Endothelial cell of umbilical vein (primary cell): ENCODE results near the gene TRPC4AP. TPM values are rescaled to one million over a fixed set of nuclear protein-coding genes. Genes with fewer than 3 reads are reported as not detected.

ENCODE experiments used
- BruUV-seq: library from RNA; stranded (reverse); fragments of 400-500 nt; replicated peaks from 2 replicates; lab custom pipeline; 2021; lab: Mats Ljungman, UMichigan
- CTCF ChIA-PET: fragments of 300-600, 350-600 bp; sonication (Branson Sonifier 250); formaldehyde crosslinking; loops from one replicate; lab custom pipeline; 2021; ENCODE audit warnings: antibody characterized with exemption, inconsistent platforms; lab: Charles Lee
- POLR2A ChIA-PET: fragments of 300-600, 350-600 bp; sonication (Branson Sonifier 250); formaldehyde crosslinking; loops from one replicate; lab custom pipeline; 2021; ENCODE audit warnings: antibody characterized with exemption, inconsistent platforms; lab: Charles Lee
- DNase-seq: peaks from one replicate; pipeline ENCODE4 v3.0.0-alpha.2; 2011; ENCODE audit warnings: low read depth, low spot score
- FAIRE-seq: peaks from 2 replicates; lab custom pipeline; 2011; peaks lifted over from hg19 to GRCh38; lab: Jason Lieb, UNC
- H2AFZ ChIP-seq: 2 replicates; pipeline ENCODE4 v1.6.0; 2012; ENCODE audit warnings: low read depth, low read length, control low read depth, inconsistent platforms
- H3K27ac ChIP-seq: 2 replicates; pipeline ENCODE4 v1.5.1; 2011; ENCODE audit warnings: low read depth, mild to moderate bottlenecking, control low read depth, low read length, moderate library complexity; ENCODE audit not compliant: insufficient read depth
- H3K27me3 ChIP-seq, 2 experiments: 2 replicates each; pipeline versions ENCODE4 v1.6.0 to v1.6.1; 2011; ENCODE audit warnings: low read length in 2 of 2, mixed read lengths in 1 of 2; ENCODE audit not compliant: control insufficient read depth in 2 of 2, insufficient read depth in 2 of 2
- H3K36me3 ChIP-seq, 2 experiments: 2 replicates in 1 of 2; 3 replicates in 1 of 2; pipeline ENCODE4 v1.5.1; 2011; ENCODE audit warnings: low read length in 2 of 2, mild to moderate bottlenecking in 1 of 2, moderate library complexity in 1 of 2; ENCODE audit not compliant: control insufficient read depth in 2 of 2, insufficient read depth in 2 of 2; ENCODE audit errors: extremely low read depth in 1 of 2
- H3K4me1 ChIP-seq: 3 replicates; pipeline ENCODE4 v1.5.1; 2011; ENCODE audit warnings: mild to moderate bottlenecking, low read length; ENCODE audit not compliant: control insufficient read depth, insufficient read depth; ENCODE audit errors: extremely low read depth
- H3K4me2 ChIP-seq: 2 replicates; pipeline ENCODE4 v1.6.1; 2011; ENCODE audit warnings: low read length, control low read depth, mixed read lengths; ENCODE audit not compliant: insufficient read depth
- H3K4me3 ChIP-seq, 3 experiments: fragments of 200-600 bp in 1 of 3; sonication (generic), shearing (Covaris generic) in 1 of 3; replicated peaks in 1 of 3; 2 replicates each; pipeline ENCODE4 v1.5.1; 2011 to 2016; ENCODE audit warnings: control low read depth in 3 of 3, low read length in 3 of 3, mild to moderate bottlenecking in 2 of 3, inconsistent platforms in 1 of 3, low read depth in 1 of 3, moderate library complexity in 1 of 3; ENCODE audit not compliant: insufficient read depth in 1 of 3
- H3K79me2 ChIP-seq: 2 replicates; pipeline ENCODE4 v1.6.0; 2012; ENCODE audit warnings: low read length, inconsistent platforms; ENCODE audit not compliant: control insufficient read depth, insufficient read depth
- H3K9ac ChIP-seq: replicated peaks from 2 replicates; pipeline ENCODE3; 2011; ENCODE audit warnings: low read length, control low read depth; ENCODE audit not compliant: insufficient read depth; ENCODE audit errors: extremely low read depth
- H3K9me1 ChIP-seq: replicated peaks from 3 replicates; pipeline ENCODE4 v1.6.0; 2011; ENCODE audit warnings: mild to moderate bottlenecking, low read length; ENCODE audit not compliant: control insufficient read depth, insufficient read depth; ENCODE audit errors: extremely low read depth
- H3K9me3 ChIP-seq: replicated peaks from 2 replicates; pipeline ENCODE4 v1.5.1; 2012; ENCODE audit warnings: low read length, inconsistent platforms; ENCODE audit not compliant: control insufficient read depth, insufficient read depth
- H4K20me1 ChIP-seq: replicated peaks from 2 replicates; pipeline ENCODE3; 2011; ENCODE audit warnings: mild to moderate bottlenecking, low read length; ENCODE audit not compliant: control insufficient read depth, insufficient read depth; ENCODE audit errors: extremely low read depth
- CTCF ChIP-seq, 2 donors: IDR thresholded peaks; 1 replicate in 1 of 2; 2 replicates in 1 of 2; pipeline ENCODE4 v1.5.1; 2011; ENCODE audit warnings: low read length in 2 of 2, mild to moderate bottlenecking in 2 of 2, moderate library complexity in 2 of 2, control low read depth in 1 of 2, inconsistent platforms in 1 of 2, low read depth in 1 of 2; ENCODE audit not compliant: insufficient read depth in 1 of 2; ENCODE audit errors: extremely low read depth in 1 of 2
- EZH2 ChIP-seq: IDR thresholded peaks from 2 replicates; pipeline ENCODE4 v1.6.1; 2012; ENCODE audit warnings: borderline replicate concordance, low read depth, mild to moderate bottlenecking, moderate library complexity, low read length, inconsistent platforms; ENCODE audit not compliant: severe bottlenecking
- FOS ChIP-seq: IDR thresholded peaks from 2 replicates; pipeline ENCODE4 v1.6.1; 2011; ENCODE audit warnings: mild to moderate bottlenecking, low read length, moderate library complexity, borderline replicate concordance; ENCODE audit not compliant: insufficient read depth
- GATA2 ChIP-seq: IDR thresholded peaks from 2 replicates; pipeline ENCODE4 v1.7.0; 2011; ENCODE audit warnings: low read depth, mild to moderate bottlenecking, moderate library complexity, mixed read lengths, low read length; ENCODE audit not compliant: insufficient read length, insufficient read depth
- JUN ChIP-seq: IDR thresholded peaks from 2 replicates; pipeline ENCODE4 v1.6.1; 2011; ENCODE audit warnings: borderline replicate concordance, low read depth; ENCODE audit not compliant: insufficient read length, insufficient read depth
- MAX ChIP-seq: IDR thresholded peaks from 2 replicates; pipeline ENCODE4 v1.6.1; 2011; ENCODE audit not compliant: insufficient read depth, insufficient read length
- MYC ChIP-seq: IDR thresholded peaks from one replicate; pipeline ENCODE4 v1.6.1; 2011; ENCODE audit warnings: mild to moderate bottlenecking, low read depth, low read length
- POLR2A ChIP-seq: IDR thresholded peaks from 2 replicates; pipeline ENCODE4 v1.6.1; 2012; ENCODE audit warnings: low read depth, mild to moderate bottlenecking, control low read depth, low read length
- POLR2AphosphoS5 ChIP-seq: IDR thresholded peaks from 2 replicates; pipeline ENCODE4 v1.6.1; 2012; ENCODE audit warnings: low read depth, mild to moderate bottlenecking, control low read depth, low read length, moderate library complexity; ENCODE audit not compliant: insufficient read depth
- dilution Hi-C: fragments of 300-500 bp; cut with MboI; formaldehyde crosslinking; loops from one replicate; pipeline ENCODE4 v1.15.0; 2019; ENCODE audit warnings: low sequenced_read_pairs; ENCODE audit not compliant: extremely low pct_ligation_motif_present
- intact Hi-C: fragments of 100-400 bp; cut with micrococcal nuclease; formaldehyde crosslinking; loops from one replicate; pipeline ENCODE4 v1.10.0; 2022
- polyA plus RNA-seq, 4 experiments: library from polyadenylated mRNA; depleted of rRNA in 3 of 4; stranded (reverse) in 3 of 4; unstranded in 1 of 4; fragments of >200 nt; gene quantifications; 2 replicates each; pipeline versions ENCODE4 v1.2.1 to v1.2.3, GENCODE V29; 2011 to 2012; ENCODE audit warnings: missing spikeins in 1 of 4
- total RNA-seq: library from RNA; stranded (reverse); gene quantifications from 2 replicates; pipeline ENCODE4 v1.2.3, GENCODE V29; 2021

TRPC4AP gene
- total and polyA plus RNA-seq, 2 donors (not counting 3 experiments of a cell fraction or from before 2014, with no cell fraction given) = 89.0 to 103 TPM

GRCh38 chr20:35006531-35006971 is 86.1 kb downstream of the TRPC4AP start:
- dilution Hi-C loops = no loop called here
- CTCF ChIA-PET = interaction anchor here (1.5 kb wide), 1 partner anchor 133 kb away, joined by 5 read pairs; no protein-coding TSS in a partner anchor
- H3K36me3 ChIP-seq = peaks cover 22 to 81% of the 10 kb centered on the region in 2 experiments

More at GRCh38 chr20:35006531-35006971, 86.1 kb downstream of the TRPC4AP start:
- intact Hi-C loops = no loop called here
- no TSS peak for BruUV-seq
- no peak overlapping the region for H3K4me2 ChIP-seq
- no peak overlapping the region for H3K4me3 ChIP-seq
- FAIRE-seq (no peak), DNase-seq (no peak)
- no peak overlapping the region for H3K27ac ChIP-seq
- no peaks in the 10 kb centered on the region for H3K9me3 ChIP-seq
- no peaks in the 10 kb centered on the region for H3K4me1 ChIP-seq
- no peaks in the 10 kb centered on the region for H4K20me1 ChIP-seq
- H3K9me1 ChIP-seq = no peaks in the 10 kb centered on the region
- H3K27me3 ChIP-seq = no peaks in the 10 kb centered on the region
- no peak overlapping the region for H2AFZ ChIP-seq
- H3K9ac ChIP-seq = no peak overlapping the region
- POLR2A ChIA-PET = no interaction called here
- TF ChIP-seq GATA2 = no peak
- no peak for TF ChIP-seq JUN
- TF ChIP-seq CTCF (IDR thresholded peaks at IDR 0.05; ENCODE audit: extremely low read depth in 1 of 2, insufficient read depth in 1 of 2, low read depth in 1 of 2, low read length in 2 of 2) = no peak
- no peak for TF ChIP-seq FOS
- TF ChIP-seq POLR2AphosphoS5 = no peak
- TF ChIP-seq MAX = no peak
- no peak for TF ChIP-seq POLR2A
- TF ChIP-seq MYC = no peak
- no peak for TF ChIP-seq EZH2
- no peaks in the 10 kb centered on the region for H3K79me2 ChIP-seq
